ENCODE data around the gene BIRC2.

DNA sequence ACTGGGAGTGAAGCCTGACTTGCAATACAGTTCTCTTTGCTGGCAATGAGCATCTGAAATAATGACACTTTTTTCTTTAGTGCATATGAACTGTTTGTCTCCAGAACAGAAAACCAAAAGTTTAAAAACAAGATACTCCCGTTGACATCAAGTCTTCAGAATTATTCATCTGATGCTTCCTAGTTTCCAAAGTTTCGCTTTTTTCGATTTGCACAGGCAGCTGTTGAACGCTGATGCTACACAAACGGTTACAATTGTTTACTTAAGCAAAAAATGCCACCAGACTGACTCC is 612 bp upstream of the BIRC2 start:
- TF ChIP-seq EP300 (IDR thresholded peaks at IDR 0.05) (no peak), CTCF (IDR thresholded peaks at IDR 0.05) (no peak), POLR2A (IDR thresholded peaks at IDR 0.05) (no peak), POLR2AphosphoS5 (IDR thresholded peaks at IDR 0.05) (no peak)

Data from stomach (tissue), 4 donors.